ENCODE data around the gene AMN1. TPM values are rescaled to one million over a fixed set of nuclear protein-coding genes. Genes with fewer than 3 reads are reported as not detected.
A peak's percentile ranks its signal among the peaks of the same experiment; 100 is the strongest.
"Not testable (repeated sequence)": the region's sequence is repeated elsewhere in the genome, so short reads cannot be mapped to it uniquely, and the experiment has no call there.

Gene AMN1
- total RNA-seq, 5 donors from 2014 or later (not counting 1 experiment from before 2014, with no cell fraction given): 8.4 to 13.6 (median 12.2) TPM

GRCh38 chr12:31765931-31766330 is 37.1 kb upstream of the AMN1 start:
- H3K36me3 Mint-ChIP-seq: no peaks in the 10 kb centered on the region
- H3K27me3 Mint-ChIP-seq: no peaks in the 10 kb centered on the region
- Histone ChIP-seq H3K36me3 (ENCODE audit: control insufficient read depth in 2 of 2, extremely low read depth in 1 of 2, insufficient read depth in 1 of 2, low read length in 1 of 2) (no peaks in the 10 kb centered on the region), H3K4me1 (ENCODE audit: control insufficient read depth in 1 of 2, extremely low read depth in 1 of 2, insufficient read depth in 2 of 2, low read length in 2 of 2) (peaks cover 0 to 2% of the 10 kb centered on the region in 2 experiments), H3K27ac (ENCODE audit: low read length) (no peak overlapping the region), H3K4me3 (ENCODE audit: control insufficient read depth in 1 of 2, extremely low read depth in 1 of 2, low read length in 1 of 2) (no peak overlapping the region), H3K9me3 (no peaks in the 10 kb centered on the region), H3K27me3 (replicated peaks in 1 of 2; ENCODE audit: control insufficient read depth in 2 of 2, extremely low read depth in 1 of 2, insufficient read depth in 2 of 2, low read length in 1 of 2) (no peaks in the 10 kb centered on the region)
- H3K4me1 Mint-ChIP-seq: peaks cover 15 to 25% (median 16%) of the 10 kb centered on the region in 3 donors
- POLR2A ChIA-PET: no interaction called here
- peaks cover 0 to 7% (median 0%) of the 10 kb centered on the region in 3 donors for H3K9me3 Mint-ChIP-seq
- WGBS (ENCODE audit: insufficient coverage): no CpG with 5 or more reads among the region's 1 CpG
- CTCF ChIA-PET: interaction anchor here in 1 of 2 donors (0.5 kb wide), 1 partner anchor 433 kb away, joined by 4 read pairs; no protein-coding TSS in a partner anchor
- DNase-seq (no peak), ATAC-seq (replicated peaks in 1 of 4) (no peak)
- no peak overlapping the region for H3K4me3 Mint-ChIP-seq
- no peak overlapping the region for H3K27ac Mint-ChIP-seq

DNA sequence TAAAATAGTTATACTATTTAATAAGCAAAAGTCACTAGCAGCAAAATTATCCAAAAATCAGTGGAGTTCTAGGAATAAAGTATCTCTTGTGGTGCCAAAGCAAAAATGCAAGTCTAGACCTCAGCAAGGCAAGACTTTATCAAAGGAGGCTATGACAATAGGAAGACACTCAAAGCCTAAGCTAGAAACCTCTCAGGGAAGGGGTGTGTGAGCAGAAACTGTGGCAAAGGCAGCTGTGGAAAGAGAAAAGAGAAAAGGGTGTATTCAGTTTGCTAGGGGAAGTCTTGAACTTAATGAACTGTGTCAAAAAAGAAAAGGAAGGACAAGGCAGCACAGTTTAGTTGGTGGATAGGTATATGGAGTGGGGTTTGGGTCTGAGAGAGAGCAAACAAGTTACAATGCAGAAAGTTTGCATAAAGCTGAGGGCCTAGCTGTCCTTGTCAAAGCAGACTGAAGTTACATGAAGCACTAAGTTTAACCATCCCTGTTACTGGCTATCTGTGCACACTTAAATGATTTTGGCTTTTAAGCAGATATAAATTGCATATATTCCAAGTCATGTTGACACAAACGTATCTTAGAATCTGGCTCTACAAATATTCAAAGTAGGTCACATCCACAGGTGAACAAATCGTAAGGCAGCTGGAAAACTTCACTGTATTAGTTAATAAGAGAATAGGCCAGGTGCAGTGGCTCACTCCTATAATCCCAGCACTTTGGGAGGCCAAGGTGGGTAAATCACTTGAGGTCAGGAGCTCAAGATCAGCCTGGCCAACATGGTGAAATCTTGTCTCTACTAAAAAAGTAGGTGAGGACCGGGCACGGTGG is 31.0 kb upstream of the AMN1 start:
- peak overlapping the region; percentile 32 to 44 for H3K27ac Mint-ChIP-seq
- Histone ChIP-seq H3K36me3 (ENCODE audit: control insufficient read depth in 2 of 2, extremely low read depth in 1 of 2, insufficient read depth in 1 of 2, low read length in 1 of 2) (no peaks in the 10 kb centered on the region), H3K27me3 (replicated peaks in 1 of 2; ENCODE audit: control insufficient read depth in 2 of 2, extremely low read depth in 1 of 2, insufficient read depth in 2 of 2, low read length in 1 of 2) (no peaks in the 10 kb centered on the region), H3K4me1 (ENCODE audit: control insufficient read depth in 1 of 2, extremely low read depth in 1 of 2, insufficient read depth in 2 of 2, low read length in 2 of 2) (peaks cover 0 to 5% of the 10 kb centered on the region in 2 experiments), H3K9me3 (no peaks in the 10 kb centered on the region), H3K27ac (ENCODE audit: low read length) (no peak overlapping the region), H3K4me3 (ENCODE audit: control insufficient read depth in 1 of 2, extremely low read depth in 1 of 2, low read length in 1 of 2) (no peak overlapping the region)
- H3K4me1 Mint-ChIP-seq: peaks cover 17 to 20% (median 18%) of the 10 kb centered on the region in 3 donors
- WGBS (ENCODE audit: insufficient coverage): no CpG with 5 or more reads among the region's 4 CpGs
- ChIA-PET POLR2A (interaction anchor here (0.5 to 0.7 kb wide), 3 partner anchors 148 to 540 kb away, joined by 3 to 9 read pairs (median 6); no protein-coding TSS in a partner anchor), CTCF (interaction anchor here in 1 of 2 donors (1.5 kb wide), 1 partner anchor 107 kb away, joined by 3 read pairs; no protein-coding TSS in a partner anchor)
- no peaks in the 10 kb centered on the region for H3K27me3 Mint-ChIP-seq
- H3K4me3 Mint-ChIP-seq: no peak overlapping the region
- H3K36me3 Mint-ChIP-seq: no peaks in the 10 kb centered on the region
- DNase-seq (no peak), ATAC-seq (replicated peaks in 1 of 4) (no peak)
- peaks cover 0 to 5% (median 3%) of the 10 kb centered on the region in 3 donors for H3K9me3 Mint-ChIP-seq

- ATAC-seq (replicated peaks in 1 of 4); H3K4me3 ChIP-seq (ENCODE audit: control insufficient read depth in 1 of 2, extremely low read depth in 1 of 2, low read length in 1 of 2); H3K27ac Mint-ChIP-seq; H3K27me3 ChIP-seq (replicated peaks in 1 of 2; ENCODE audit: control insufficient read depth in 2 of 2, extremely low read depth in 1 of 2, insufficient read depth in 2 of 2, low read length in 1 of 2); DNase-seq; H3K4me1 ChIP-seq (ENCODE audit: control insufficient read depth in 1 of 2, extremely low read depth in 1 of 2, insufficient read depth in 2 of 2, low read length in 2 of 2); H3K9me3 ChIP-seq; H3K36me3 ChIP-seq (ENCODE audit: control insufficient read depth in 2 of 2, extremely low read depth in 1 of 2, insufficient read depth in 1 of 2, low read length in 1 of 2); H3K4me3 Mint-ChIP-seq; CTCF ChIA-PET; POLR2A ChIA-PET; H3K27ac ChIP-seq (ENCODE audit: low read length); H3K9me3 Mint-ChIP-seq; H3K27me3 Mint-ChIP-seq; H3K36me3 Mint-ChIP-seq: not testable (repeated sequence)
- peaks cover 13 to 20% (median 16%) of the 10 kb centered on the region in 3 donors for H3K4me1 Mint-ChIP-seq
- WGBS (ENCODE audit: insufficient coverage): 50% methylated on average over 2 of the region's 5 CpGs
Observed at GRCh38 chr12:31758297-31758696, 29.5 kb upstream of the AMN1 start.

DNA sequence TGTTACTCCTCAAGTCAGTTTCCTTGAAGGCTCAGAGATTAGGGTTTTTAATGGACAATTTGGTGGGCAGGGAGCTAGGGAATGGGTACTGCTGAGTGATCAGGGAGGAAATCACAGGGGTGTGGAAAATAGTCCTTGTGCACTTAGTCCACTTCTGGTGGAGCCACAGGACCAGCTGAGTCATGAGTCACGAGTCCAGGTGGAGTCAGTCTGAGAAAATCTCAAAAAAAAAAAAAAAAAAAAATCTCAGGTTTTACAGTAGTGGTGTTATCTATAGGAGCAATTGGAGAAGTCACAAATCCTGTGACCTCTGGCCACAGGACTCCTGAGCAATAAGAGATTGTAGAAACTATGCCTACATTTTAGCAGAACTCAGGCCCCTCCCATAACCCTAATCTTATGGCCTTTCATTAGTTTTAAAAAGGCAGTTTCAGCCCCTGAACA is 28.2 kb upstream of the AMN1 start:
- H3K36me3 Mint-ChIP-seq: no peaks in the 10 kb centered on the region
- Histone ChIP-seq H3K27me3 (replicated peaks in 1 of 2; ENCODE audit: control insufficient read depth in 2 of 2, extremely low read depth in 1 of 2, insufficient read depth in 2 of 2, low read length in 1 of 2) (no peaks in the 10 kb centered on the region), H3K36me3 (ENCODE audit: control insufficient read depth in 2 of 2, extremely low read depth in 1 of 2, insufficient read depth in 1 of 2, low read length in 1 of 2) (no peaks in the 10 kb centered on the region), H3K27ac (ENCODE audit: low read length) (no peak overlapping the region), H3K4me3 (ENCODE audit: control insufficient read depth in 1 of 2, extremely low read depth in 1 of 2, low read length in 1 of 2) (no peak overlapping the region), H3K9me3 (no peaks in the 10 kb centered on the region), H3K4me1 (ENCODE audit: control insufficient read depth in 1 of 2, extremely low read depth in 1 of 2, insufficient read depth in 2 of 2, low read length in 2 of 2) (peaks cover 5 to 9% of the 10 kb centered on the region in 2 experiments)
- WGBS (ENCODE audit: insufficient coverage): no CpG with 5 or more reads among the region's 1 CpG
- H3K27ac Mint-ChIP-seq: no peak overlapping the region
- ChIA-PET POLR2A (interaction anchor here in 1 of 2 donors (0.7 kb wide), 1 partner anchor 146 kb away, joined by 6 read pairs; no protein-coding TSS in a partner anchor), CTCF (interaction anchor here in 1 of 2 donors (0.7 kb wide), 1 partner anchor 438 kb away, joined by 3 read pairs; no protein-coding TSS in a partner anchor)
- H3K9me3 Mint-ChIP-seq: peaks cover 0 to 5% (median 0%) of the 10 kb centered on the region in 3 donors
- ATAC-seq (replicated peaks in 1 of 4) (no peak), DNase-seq (no peak)
- no peak overlapping the region for H3K4me3 Mint-ChIP-seq
- peaks cover 15 to 30% (median 19%) of the 10 kb centered on the region in 3 donors for H3K4me1 Mint-ChIP-seq
- H3K27me3 Mint-ChIP-seq: no peaks in the 10 kb centered on the region

- Mint-ChIP-seq H3K4me1 (peaks cover 29 to 41% (median 37%) of the 10 kb centered on the region in 3 donors), H3K27ac (no peak overlapping the region), H3K4me3 (peak overlapping the region in 1 of 3 donors; percentile 72), H3K36me3 (no peaks in the 10 kb centered on the region), H3K9me3 (peaks cover 0 to 6% (median 5%) of the 10 kb centered on the region in 3 donors), H3K27me3 (no peaks in the 10 kb centered on the region)
- ChIA-PET CTCF (no interaction called here), POLR2A (no interaction called here)
- Histone ChIP-seq H3K4me1 (ENCODE audit: control insufficient read depth in 1 of 2, extremely low read depth in 1 of 2, insufficient read depth in 2 of 2, low read length in 2 of 2) (peaks cover 0 to 39% of the 10 kb centered on the region in 2 experiments), H3K27me3 (replicated peaks in 1 of 2; ENCODE audit: control insufficient read depth in 2 of 2, extremely low read depth in 1 of 2, insufficient read depth in 2 of 2, low read length in 1 of 2) (no peaks in the 10 kb centered on the region), H3K4me3 (ENCODE audit: control insufficient read depth in 1 of 2, extremely low read depth in 1 of 2, low read length in 1 of 2) (no peak overlapping the region), H3K9me3 (no peaks in the 10 kb centered on the region), H3K36me3 (ENCODE audit: control insufficient read depth in 2 of 2, extremely low read depth in 1 of 2, insufficient read depth in 1 of 2, low read length in 1 of 2) (no peaks in the 10 kb centered on the region), H3K27ac (ENCODE audit: low read length) (no peak overlapping the region)
- WGBS (ENCODE audit: insufficient coverage): 91% methylated on average over 3 of the region's 4 CpGs
- DNase-seq: peak in 2 of 35 experiments; percentile 6 to 33
- peak in 2 of 4 experiments; percentile 15 to 75 for ATAC-seq (replicated peaks in 1 of 4)
Observed at GRCh38 chr12:31752450-31752849, 23.6 kb upstream of the AMN1 start.

GRCh38 chr12:31751085-31751484 is 22.3 kb upstream of the AMN1 start:
- no peaks in the 10 kb centered on the region for H3K27me3 Mint-ChIP-seq
- Histone ChIP-seq H3K4me1 (ENCODE audit: control insufficient read depth in 1 of 2, extremely low read depth in 1 of 2, insufficient read depth in 2 of 2, low read length in 2 of 2) (peaks cover 3 to 42% of the 10 kb centered on the region in 2 experiments), H3K27me3 (replicated peaks in 1 of 2; ENCODE audit: control insufficient read depth in 2 of 2, extremely low read depth in 1 of 2, insufficient read depth in 2 of 2, low read length in 1 of 2) (no peaks in the 10 kb centered on the region), H3K9me3 (no peaks in the 10 kb centered on the region), H3K4me3 (ENCODE audit: control insufficient read depth in 1 of 2, extremely low read depth in 1 of 2, low read length in 1 of 2) (no peak overlapping the region), H3K27ac (ENCODE audit: low read length) (no peak overlapping the region), H3K36me3 (ENCODE audit: control insufficient read depth in 2 of 2, extremely low read depth in 1 of 2, insufficient read depth in 1 of 2, low read length in 1 of 2) (no peaks in the 10 kb centered on the region)
- H3K4me1 Mint-ChIP-seq: peaks cover 37 to 50% (median 43%) of the 10 kb centered on the region in 3 donors
- no CpG with 5 or more reads among the region's 2 CpGs for WGBS (ENCODE audit: insufficient coverage)
- H3K27ac Mint-ChIP-seq: no peak overlapping the region
- DNase-seq (no peak), ATAC-seq (replicated peaks in 1 of 4) (no peak)
- peaks cover 0 to 6% (median 5%) of the 10 kb centered on the region in 3 donors for H3K9me3 Mint-ChIP-seq
- ChIA-PET POLR2A (interaction anchor here in 1 of 2 donors (0.6 kb wide), 1 partner anchor 36 kb away, joined by 3 read pairs; no protein-coding TSS in a partner anchor), CTCF (no interaction called here)
- peak overlapping the region in 1 of 3 donors; percentile 72 for H3K4me3 Mint-ChIP-seq
- H3K36me3 Mint-ChIP-seq: no peaks in the 10 kb centered on the region
